H1 (cell line): ENCODE results near the gene CFAP210. TPM values are rescaled to one million over a fixed set of nuclear protein-coding genes. Genes with fewer than 3 reads are reported as not detected.

Source experiments
- ATF3 ChIP-seq: IDR thresholded peaks from 2 replicates; pipeline ENCODE4 v1.6.1; 2011; ENCODE audit warnings: low read depth, mild to moderate bottlenecking, low read length; ENCODE audit not compliant: insufficient read depth
- CHD7 ChIP-seq: fragments of 300-600 bp; sonication (generic); IDR thresholded peaks from 2 replicates; pipeline ENCODE4 v1.7.1; 2012; ENCODE audit warnings: low read length, moderate library complexity, mild to moderate bottlenecking, inconsistent platforms; ENCODE audit not compliant: insufficient replicate concordance
- CTCF ChIP-seq, 3 experiments: IDR thresholded peaks; 1 replicate in 2 of 3; 2 replicates in 1 of 3; pipeline versions ENCODE4 v1.5.1 to v1.6.1; 2011; ENCODE audit warnings: low read length in 3 of 3, mild to moderate bottlenecking in 3 of 3, inconsistent platforms in 2 of 3, low read depth in 1 of 3, moderate library complexity in 1 of 3; ENCODE audit not compliant: insufficient read depth in 1 of 3; ENCODE audit errors: control extremely low read depth in 1 of 3
- GTF2F1 ChIP-seq: IDR thresholded peaks from 2 replicates; pipeline ENCODE4 v1.6.1; 2012; ENCODE audit warnings: low read depth, low read length, improper control_type of control experiment, borderline replicate concordance
- POLR2AphosphoS5 ChIP-seq: IDR thresholded peaks from 2 replicates; pipeline ENCODE4 v1.6.1; 2011; ENCODE audit warnings: low read depth, low read length
- SIN3A ChIP-seq, 2 experiments: IDR thresholded peaks in 1 of 2; conservative IDR thresholded peaks in 1 of 2; 2 replicates each; pipeline ENCODE4 v1.6.1; 2011 to 2012; ENCODE audit warnings: low read length in 2 of 2, improper control_type of control experiment in 1 of 2, low read depth in 1 of 2, mild to moderate bottlenecking in 1 of 2
- SRF ChIP-seq: IDR thresholded peaks from 2 replicates; pipeline ENCODE4 v1.6.1; 2011; ENCODE audit warnings: mild to moderate bottlenecking, low read depth, low read length, moderate library complexity
- SUZ12 ChIP-seq: fragments of 200-600 bp; sonication (generic); IDR thresholded peaks from 2 replicates; pipeline ENCODE4 v1.6.1; 2012; ENCODE audit warnings: mild to moderate bottlenecking, inconsistent platforms, low read length, moderate library complexity, mixed read lengths
- polyA plus RNA-seq, 7 experiments: library from polyadenylated mRNA; depleted of rRNA in 3 of 7; stranded (reverse) in 5 of 7; unstranded in 2 of 7; fragments of >200 nt in 5 of 7; fragments of 200-250 nt in 2 of 7; gene quantifications; 1 replicate in 5 of 7; 2 replicates in 1 of 7; 4 replicates in 1 of 7; pipeline versions ENCODE4 v1.2.1 to v1.2.3, GENCODE V29; 2011 to 2013; ENCODE audit warnings: missing spikeins in 2 of 7, mixed read lengths in 2 of 7
- total RNA-seq: library from RNA; stranded (reverse); fragmentation: NEBNext Ultra II Directional; extraction: Animal tissue kit (Norgen Biotek cat#: 25700); gene quantifications from 2 replicates; pipeline ENCODE4 v1.2.1, GENCODE V29; 2021

Gene CFAP210
- total and polyA plus RNA-seq, 2 of the 8 experiments (the other 6 are each of a cell fraction or from before 2014, with no cell fraction given) = 0.06 to 0.37 TPM

GRCh38 chr2:169670215-169670651 lies 24.0 kb downstream of the CFAP210 start (continued):
- no peak for TF ChIP-seq CHD7
- no peak for TF ChIP-seq SRF
- TF ChIP-seq SIN3A (conservative IDR thresholded peaks at IDR 0.05 in 1 of 2, IDR thresholded peaks at IDR 0.05 in 1 of 2; ENCODE audit: low read depth in 1 of 2, low read length in 2 of 2) = no peak
- TF ChIP-seq SUZ12 = no peak
- no peak for TF ChIP-seq POLR2AphosphoS5
- TF ChIP-seq GTF2F1 = no peak
- TF ChIP-seq CTCF (IDR thresholded peaks at IDR 0.05; ENCODE audit: control extremely low read depth in 1 of 3, insufficient read depth in 1 of 3, low read depth in 1 of 3, low read length in 3 of 3) = no peak
- no peak for TF ChIP-seq ATF3
